WERI-Rb-1 (cell line): ENCODE results near the gene ADPGK.

Source experiments
- DNase-seq: peaks from one replicate; pipeline ENCODE4 v3.0.0-alpha.2; 2020
- H3K27ac ChIP-seq: fragments of 250-450 bp; sonication (Bioruptor Pico); 2 replicates; pipeline ENCODE4 v1.5.1; 2020; ENCODE audit warnings: mild to moderate bottlenecking, moderate library complexity
- H3K27me3 ChIP-seq: fragments of 250-450 bp; sonication (Bioruptor Pico); 2 replicates; pipeline ENCODE4 v1.5.1; 2021; ENCODE audit warnings: mild to moderate bottlenecking, low read depth, moderate library complexity; ENCODE audit not compliant: insufficient read depth, severe bottlenecking
- H3K36me3 ChIP-seq: fragments of 250-450 bp; sonication (Bioruptor Pico); 2 replicates; pipeline ENCODE4 v1.5.1; 2020; ENCODE audit warnings: mild to moderate bottlenecking, moderate library complexity
- H3K4me3 ChIP-seq: 2 replicates; pipeline ENCODE4 v1.5.1; 2011; ENCODE audit warnings: low read depth, mild to moderate bottlenecking, control low read depth, low read length
- H3K9me3 ChIP-seq: fragments of 250-450 bp; sonication (Bioruptor Pico); 2 replicates; pipeline ENCODE4 v1.5.1; 2021; ENCODE audit warnings: mild to moderate bottlenecking, moderate library complexity; ENCODE audit not compliant: severe bottlenecking
- TF ChIP-seq, protein P1 (sequence below): IDR thresholded peaks from 2 replicates; pipeline ENCODE4 v1.5.1; 2011; ENCODE audit warnings: low read depth, mild to moderate bottlenecking, control low read depth, inconsistent platforms, low read length

The ADPGK gene

DNA sequence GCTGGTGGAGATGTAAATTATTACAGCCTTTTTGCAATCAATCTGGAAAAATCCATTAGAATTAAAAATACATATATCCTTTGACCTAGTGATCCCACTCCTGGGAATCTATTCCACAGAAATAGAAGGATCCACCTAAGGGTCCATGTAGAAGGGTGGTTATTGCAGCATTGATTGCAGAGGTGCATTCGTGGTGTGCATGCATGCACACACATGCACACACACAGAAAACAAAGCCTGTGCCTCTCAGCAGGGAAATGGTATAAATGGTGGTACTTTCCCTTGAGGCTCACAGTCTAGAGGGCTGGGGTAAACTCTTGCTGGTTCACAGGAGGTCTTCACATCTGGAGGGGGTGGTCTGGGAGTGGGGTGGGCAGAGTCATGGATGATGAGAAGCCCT, 19.4 kb upstream of the ADPGK start:
- no peak for DNase-seq
- no peaks in the 10 kb centered on the region for H3K36me3 ChIP-seq
- TF ChIP-seq, protein P1, sequence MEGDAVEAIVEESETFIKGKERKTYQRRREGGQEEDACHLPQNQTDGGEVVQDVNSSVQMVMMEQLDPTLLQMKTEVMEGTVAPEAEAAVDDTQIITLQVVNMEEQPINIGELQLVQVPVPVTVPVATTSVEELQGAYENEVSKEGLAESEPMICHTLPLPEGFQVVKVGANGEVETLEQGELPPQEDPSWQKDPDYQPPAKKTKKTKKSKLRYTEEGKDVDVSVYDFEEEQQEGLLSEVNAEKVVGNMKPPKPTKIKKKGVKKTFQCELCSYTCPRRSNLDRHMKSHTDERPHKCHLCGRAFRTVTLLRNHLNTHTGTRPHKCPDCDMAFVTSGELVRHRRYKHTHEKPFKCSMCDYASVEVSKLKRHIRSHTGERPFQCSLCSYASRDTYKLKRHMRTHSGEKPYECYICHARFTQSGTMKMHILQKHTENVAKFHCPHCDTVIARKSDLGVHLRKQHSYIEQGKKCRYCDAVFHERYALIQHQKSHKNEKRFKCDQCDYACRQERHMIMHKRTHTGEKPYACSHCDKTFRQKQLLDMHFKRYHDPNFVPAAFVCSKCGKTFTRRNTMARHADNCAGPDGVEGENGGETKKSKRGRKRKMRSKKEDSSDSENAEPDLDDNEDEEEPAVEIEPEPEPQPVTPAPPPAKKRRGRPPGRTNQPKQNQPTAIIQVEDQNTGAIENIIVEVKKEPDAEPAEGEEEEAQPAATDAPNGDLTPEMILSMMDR = no peak
- no peaks in the 10 kb centered on the region for H3K27me3 ChIP-seq
- H3K9me3 ChIP-seq = peaks cover 2% of the 10 kb centered on the region
- H3K27ac ChIP-seq = no peak overlapping the region
- H3K4me3 ChIP-seq = no peak overlapping the region

DNA sequence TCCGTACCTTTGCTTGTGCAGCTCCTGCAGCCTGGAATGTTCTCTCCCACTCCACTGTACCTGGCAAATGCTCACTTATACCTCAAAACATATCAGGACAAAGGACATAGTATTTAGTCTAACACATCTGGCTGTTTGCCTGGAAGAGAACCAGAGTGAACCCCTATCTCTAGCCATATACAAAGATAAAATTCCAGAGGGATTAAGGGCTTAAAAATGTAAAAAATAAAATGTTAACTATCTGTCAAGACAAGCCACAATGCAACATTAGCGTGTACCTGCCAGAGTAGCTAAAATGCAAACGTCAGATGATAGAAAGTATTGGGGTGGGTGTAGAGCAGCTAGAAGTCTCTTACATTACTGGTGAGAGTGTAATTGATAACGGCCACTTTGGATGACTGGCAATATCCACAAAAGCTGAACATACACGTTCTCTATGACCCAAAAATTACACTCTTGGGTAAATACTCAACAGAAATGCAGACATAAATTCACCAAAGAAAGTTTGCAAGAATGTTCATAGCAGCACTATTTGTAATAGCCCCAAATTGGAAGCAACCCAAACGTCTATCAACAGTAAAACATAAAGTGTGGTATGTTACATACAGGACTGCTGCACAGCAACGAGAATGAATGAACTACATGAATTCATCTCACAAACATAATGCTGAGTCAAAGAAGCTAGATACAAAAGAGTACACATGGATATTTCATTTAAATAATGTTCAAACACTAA, 18.2 kb upstream of the ADPGK start:
- no peak for DNase-seq
- TF ChIP-seq, protein P1 = no peak
- no peak overlapping the region for H3K27ac ChIP-seq
- H3K27me3 ChIP-seq = no peaks in the 10 kb centered on the region
- no peak overlapping the region for H3K4me3 ChIP-seq
- H3K36me3 ChIP-seq = no peaks in the 10 kb centered on the region
- peaks cover 2% of the 10 kb centered on the region for H3K9me3 ChIP-seq

DNA sequence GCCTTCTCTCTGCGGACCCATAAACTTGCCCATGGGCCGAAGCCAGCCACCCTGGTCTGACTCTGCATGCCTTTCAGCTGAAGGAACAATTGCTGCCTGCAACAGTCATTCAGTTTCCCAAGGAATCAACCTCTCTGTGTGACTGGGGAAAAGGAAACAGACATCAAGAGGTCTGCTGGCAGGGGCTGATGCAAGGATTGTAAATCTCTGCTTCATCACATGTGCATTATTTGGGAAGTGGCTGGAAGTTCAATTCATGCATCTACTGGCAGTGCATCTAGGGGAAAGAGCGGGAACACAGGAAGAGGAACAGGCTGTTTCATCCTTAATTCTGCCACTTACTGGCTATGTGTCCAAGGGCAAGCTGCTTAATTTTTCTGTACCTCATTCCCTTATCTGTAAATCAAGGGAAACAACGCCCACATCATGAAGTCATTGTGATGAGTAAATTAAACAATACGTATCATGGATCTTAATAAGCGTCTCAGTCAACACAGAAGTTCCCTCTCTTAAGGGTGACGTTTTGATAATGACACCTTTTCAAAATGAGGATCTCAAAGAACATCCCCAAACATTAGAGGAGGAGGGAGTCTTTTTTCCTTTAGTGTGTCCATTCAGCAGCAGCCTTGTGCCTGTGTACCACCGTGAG, 17.4 kb upstream of the ADPGK start:
- Histone ChIP-seq H3K27ac (no peak overlapping the region), H3K4me3 (no peak overlapping the region), H3K27me3 (no peaks in the 10 kb centered on the region), H3K36me3 (no peaks in the 10 kb centered on the region), H3K9me3 (peaks cover 2% of the 10 kb centered on the region)
- no peak for DNase-seq
- TF ChIP-seq, protein P1 = no peak

DNA sequence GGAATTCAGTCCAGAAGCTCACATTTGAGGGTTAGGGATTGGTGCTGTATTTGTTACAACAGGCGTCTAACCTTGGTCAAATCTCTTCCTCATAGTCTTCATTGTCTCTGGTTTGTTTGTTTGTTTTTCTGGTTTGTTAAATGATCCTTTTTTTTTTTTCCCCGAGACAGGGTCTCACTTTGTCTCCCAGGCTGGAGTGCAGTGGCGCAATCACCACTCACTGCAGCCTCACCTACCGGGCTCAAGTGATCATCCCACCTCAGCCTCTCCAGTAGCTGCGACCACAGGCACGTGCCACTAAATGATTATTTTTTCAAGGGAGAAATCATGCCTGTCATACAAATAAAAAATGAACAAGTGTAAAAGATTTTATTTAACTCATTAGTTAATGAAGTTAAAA, 14.3 kb upstream of the ADPGK start:
- TF ChIP-seq, protein P1 = no peak

DNA sequence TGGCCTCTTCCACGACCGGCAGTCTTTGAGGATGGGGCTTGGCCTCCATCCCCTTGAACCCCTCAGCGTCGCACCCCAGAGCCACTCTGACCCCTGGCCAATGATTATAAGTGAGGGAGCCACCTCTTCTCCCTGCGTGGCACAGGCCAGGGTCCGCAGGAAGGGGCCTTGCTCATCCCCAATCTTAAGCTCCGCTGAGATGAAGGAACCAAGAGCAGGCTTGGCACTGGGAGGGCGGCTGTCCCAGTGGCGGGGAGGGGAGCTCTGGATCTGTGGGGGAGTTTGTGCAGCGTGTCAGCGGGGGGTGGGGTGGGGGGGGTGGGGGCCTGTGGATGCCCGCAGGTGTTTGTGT, 13.8 kb upstream of the ADPGK start:
- H3K36me3 ChIP-seq = no peaks in the 10 kb centered on the region
- DNase-seq = no peak
- no peaks in the 10 kb centered on the region for H3K27me3 ChIP-seq
- H3K27ac ChIP-seq = peak overlapping the region; percentile 51; the same call in 1 of the 2 replicates
- peak overlapping the region; percentile 52 for H3K4me3 ChIP-seq
- H3K9me3 ChIP-seq = no peaks in the 10 kb centered on the region
- TF ChIP-seq, protein P1 = no peak

More for the DNA sequence above, 14.3 kb upstream of the ADPGK start:
- no peaks in the 10 kb centered on the region for H3K9me3 ChIP-seq
- DNase-seq = no peak
- H3K27me3 ChIP-seq = no peaks in the 10 kb centered on the region
- H3K27ac ChIP-seq = no peak overlapping the region
- H3K4me3 ChIP-seq = no peak overlapping the region
- H3K36me3 ChIP-seq = no peaks in the 10 kb centered on the region
